Measurements from ENCODE around the gene ANTXRL.
"Not testable (repeated sequence)": the region's sequence is repeated elsewhere in the genome, so short reads cannot be mapped to it uniquely, and the experiment has no call there.

The ANTXRL gene

DNA sequence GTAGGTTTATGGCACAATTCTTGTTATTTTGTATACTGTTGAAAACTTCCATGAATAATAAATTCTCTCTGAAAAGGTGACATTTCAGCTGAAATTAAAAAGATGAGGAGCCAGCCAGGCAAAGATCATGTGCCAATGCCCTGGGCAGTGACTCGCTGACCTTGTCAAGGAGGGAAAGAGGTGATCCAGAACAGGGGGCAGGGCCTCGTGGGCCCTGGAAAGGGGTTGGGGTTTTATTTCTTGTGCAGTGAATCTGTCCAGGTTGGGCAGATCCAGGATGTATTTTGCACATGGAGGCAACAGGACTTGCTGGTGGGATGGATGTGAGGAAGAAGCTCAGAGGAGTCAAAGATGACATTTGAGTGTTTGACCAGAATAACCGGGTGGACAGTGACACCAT, 31.6 kb upstream of the ANTXRL start:
- not testable (repeated sequence) for DNase-seq

DNA sequence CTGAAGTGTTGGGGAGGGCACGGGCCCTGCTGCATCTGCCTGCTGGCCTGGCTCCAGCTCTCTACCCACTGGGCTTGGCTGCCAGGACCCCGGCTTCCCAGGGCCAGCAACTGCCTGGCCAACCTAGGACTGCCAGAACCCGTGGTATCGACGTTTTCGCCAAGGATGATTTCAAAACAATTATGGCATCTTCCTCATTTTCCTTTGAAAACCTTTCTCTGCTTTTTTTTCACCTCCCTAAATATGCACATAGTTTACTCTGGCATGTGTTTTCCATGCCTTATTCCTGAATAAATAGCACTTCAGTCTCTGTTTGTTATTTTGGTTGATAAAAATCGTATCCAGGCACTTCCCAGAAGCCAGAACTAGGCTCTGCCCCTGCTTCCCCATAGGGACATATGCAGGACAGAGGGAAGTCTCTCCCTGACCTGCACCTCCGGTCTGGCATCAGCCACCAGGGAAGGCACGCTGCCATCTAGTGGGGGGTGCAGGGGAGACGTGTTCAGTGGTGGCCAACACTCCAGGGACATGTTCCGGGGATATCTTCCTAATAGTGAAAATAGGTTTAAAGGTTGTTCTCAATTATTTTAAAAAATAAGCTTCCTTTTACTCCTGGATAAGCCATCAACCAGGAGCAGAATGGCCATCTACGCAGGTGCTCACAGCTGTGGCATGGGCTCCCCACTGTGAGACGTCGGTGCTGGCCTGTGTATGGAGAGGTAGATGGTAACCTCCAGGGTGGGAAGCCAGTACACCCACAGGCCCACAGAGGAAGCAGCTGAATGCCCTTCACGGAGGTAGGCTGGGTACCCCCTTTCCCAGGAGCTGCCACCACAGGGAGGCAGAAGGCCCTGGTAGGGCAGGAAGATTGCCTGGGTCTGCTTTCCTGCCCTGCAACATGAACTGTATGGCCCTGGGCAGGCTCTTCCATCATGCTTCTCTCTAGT, 30.7 kb upstream of the ANTXRL start:
- DNase-seq: peak; percentile 60

DNA sequence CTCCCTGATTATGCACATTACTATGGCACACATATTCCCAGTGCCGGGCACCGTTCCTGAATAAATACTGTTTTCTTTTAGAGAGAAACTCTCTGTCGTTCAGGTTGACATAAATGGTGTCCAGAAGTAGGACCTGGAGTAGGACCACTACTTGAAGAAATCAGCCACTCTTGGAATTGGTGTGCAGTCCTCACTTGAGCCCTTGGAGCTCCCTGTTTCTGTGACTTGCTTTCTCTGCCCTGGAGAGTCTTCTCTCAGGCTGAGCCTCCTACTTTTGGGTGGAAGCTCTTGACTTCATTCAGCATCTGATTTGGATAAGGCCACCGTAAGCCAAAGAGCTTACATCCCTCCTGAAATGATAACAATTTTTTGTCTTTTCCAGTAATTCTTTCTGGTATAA, 29.7 kb upstream of the ANTXRL start:
- DNase-seq: no peak

DNA sequence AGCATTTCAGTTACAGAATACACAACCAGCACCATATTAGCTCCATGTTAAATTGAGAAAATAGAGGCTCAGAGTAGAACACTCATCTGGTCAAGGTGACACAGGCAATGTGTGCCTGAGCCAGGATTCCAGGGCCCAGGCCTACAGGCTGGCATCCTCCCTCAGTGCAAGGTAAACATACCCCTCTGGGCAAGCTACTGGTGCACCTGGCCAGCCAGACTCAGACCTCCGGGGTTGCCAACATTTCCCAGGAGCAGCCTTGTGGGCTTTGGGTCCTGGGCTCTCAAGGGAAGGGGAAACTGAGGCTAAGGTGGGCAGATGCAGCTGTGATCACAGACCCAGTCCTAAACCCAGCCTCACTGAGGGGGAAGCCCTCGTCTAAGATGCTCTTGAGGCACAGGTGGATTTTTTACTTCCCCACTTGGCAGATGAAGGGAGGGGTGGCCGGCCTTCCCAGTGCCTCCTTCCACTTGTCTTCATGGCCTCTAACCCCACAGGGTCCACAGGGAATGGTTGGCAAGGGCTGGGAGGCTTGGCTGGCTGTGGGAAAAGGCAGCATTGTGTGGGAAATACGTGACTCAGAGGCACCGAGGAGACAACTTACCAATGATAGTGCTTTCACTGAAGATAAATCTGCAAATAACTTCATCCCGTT, 23.8 kb upstream of the ANTXRL start:
- not testable (repeated sequence) for DNase-seq

DNA sequence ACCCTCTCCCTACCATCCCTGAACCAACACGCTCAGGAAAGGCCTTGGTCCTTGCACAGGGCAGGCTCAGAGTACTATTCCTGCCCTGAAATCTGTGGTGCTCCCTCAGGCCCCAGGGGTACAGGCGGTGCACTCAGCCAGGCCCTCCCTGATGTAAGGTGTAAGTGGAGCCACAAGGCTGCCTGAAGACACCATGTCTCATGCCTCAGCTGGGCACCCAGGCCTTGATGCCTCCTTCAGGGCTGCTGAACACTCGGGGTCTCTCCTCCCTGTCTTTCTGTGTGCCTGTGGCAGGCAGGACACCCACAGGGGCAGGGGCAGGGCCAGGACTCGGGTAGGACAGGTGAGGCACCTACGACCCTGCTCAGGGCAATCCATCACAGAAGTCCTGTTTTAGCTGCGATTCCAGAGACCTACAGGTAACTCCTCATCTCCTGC, 22.9 kb upstream of the ANTXRL start:
- no peak for DNase-seq

DNA sequence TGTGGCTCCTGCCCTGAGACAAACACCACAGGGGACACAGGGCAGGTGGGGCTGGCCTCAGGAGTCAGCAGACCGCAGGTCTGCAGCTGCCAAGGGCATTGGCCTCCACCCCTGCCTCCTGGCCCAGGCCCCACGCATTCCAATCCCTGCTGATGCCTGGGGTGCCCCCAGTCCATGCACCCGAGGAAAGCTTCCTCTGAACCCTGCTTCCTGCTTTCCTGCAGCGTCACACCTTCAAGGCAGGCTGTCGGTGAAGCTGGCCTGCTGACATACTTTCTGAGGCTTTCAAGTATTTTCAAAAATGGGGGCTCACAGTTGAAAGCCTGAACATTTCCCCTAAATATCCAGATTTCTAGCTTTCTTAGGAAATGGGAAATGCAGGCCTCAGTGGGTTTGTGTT, 22.5 kb upstream of the ANTXRL start:
- DNase-seq: no peak

DNA sequence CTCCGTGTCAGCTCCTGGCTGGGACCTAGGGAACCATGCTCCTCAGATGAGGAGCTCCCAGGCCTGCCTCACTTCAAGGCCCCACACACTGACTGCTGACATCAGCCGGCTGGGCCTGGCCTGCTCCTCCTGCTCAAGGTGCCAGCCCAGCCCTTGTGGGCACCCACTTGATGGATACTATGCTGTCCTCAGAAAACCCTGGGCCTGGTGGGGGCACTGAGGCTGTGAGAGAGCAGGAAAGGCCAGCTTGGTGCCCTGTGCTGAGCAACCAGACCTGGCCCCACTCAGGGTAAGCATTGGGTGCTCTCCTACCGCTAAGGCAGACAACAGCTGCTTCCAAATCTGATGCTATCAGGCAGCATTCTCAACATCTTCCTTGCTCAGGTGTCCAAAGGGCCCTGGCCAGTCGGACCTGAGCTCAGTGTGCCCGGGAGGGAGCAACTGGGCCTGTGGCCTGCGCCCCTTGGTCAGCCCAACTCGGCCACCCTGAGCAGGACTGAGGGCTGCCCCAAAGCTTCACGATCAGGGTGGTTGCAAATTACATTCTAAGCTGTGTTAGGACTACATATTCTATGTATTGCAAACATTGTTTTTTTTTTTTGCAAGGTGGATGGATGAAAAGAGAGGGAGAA, 21.9 kb upstream of the ANTXRL start:
- DNase-seq: no peak

DNA sequence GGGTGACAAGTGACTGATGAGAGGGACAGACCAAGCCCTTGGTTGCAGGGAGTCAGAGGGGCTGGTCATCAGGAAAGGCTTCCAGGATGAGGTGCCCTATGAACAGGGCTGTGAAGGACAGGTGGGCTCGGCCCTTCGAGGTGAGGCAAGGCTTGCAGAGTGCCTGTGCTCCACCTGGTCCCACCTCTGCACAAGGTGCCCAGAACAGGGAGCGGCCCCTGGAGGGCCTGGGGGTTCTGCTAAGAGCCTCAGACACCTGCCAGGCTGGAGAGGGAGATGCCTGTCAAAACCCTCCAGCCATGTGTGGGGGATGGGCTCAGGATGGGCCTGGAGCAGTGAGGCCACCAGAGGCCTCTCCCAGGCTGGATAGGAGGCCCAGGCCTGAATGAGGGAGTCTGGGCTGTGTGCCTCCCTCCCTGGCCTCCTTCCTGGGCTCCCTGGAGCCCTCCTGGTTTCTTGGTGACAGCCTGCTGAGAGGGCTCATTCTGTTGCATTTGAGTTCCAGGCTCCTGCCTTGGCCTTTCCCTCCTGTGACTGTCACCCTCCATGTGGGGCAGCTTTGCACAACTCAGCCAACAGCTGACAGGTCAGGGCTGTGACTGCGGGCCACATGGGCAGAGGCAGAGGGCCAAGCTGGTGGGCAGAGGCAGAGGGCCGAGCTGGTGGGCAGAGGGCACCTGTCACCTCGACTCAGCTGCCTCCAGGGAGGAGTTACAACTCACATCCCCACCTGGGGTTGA, 21.1 kb upstream of the ANTXRL start:
- DNase-seq: not testable (repeated sequence)

DNA sequence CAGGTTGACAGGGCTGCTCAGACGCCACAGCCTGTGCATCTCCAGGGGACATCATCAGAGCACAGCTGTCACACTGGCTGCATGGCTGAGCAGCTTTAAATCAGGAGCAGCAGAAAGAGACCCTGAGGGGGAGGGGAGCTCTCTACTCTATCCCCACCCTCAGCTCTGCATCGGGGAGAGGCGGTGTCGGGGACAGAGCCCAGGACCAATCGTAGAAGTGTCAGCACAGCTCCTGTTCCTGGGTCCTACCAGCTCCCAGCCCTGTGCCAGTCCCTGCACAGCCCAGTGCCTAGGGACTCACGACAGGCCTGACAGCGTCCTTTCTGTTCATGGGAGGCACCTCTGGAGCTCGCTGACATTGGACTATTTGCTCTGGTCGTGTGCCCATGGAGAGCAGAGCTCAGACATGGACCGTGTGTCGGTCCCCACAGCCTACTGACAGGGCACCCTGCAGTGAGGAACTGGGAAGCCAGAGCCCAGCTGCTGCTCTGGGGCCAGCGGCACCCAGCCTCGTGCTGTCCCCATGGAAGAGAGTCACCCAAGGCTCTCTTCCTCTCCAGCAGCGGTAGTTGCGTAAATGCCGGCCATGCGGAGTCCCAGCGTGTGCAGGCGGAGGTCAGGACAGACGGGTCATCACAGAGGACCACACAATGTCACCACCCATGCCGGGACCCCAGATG, 20.4 kb upstream of the ANTXRL start:
- DNase-seq: no peak

DNA sequence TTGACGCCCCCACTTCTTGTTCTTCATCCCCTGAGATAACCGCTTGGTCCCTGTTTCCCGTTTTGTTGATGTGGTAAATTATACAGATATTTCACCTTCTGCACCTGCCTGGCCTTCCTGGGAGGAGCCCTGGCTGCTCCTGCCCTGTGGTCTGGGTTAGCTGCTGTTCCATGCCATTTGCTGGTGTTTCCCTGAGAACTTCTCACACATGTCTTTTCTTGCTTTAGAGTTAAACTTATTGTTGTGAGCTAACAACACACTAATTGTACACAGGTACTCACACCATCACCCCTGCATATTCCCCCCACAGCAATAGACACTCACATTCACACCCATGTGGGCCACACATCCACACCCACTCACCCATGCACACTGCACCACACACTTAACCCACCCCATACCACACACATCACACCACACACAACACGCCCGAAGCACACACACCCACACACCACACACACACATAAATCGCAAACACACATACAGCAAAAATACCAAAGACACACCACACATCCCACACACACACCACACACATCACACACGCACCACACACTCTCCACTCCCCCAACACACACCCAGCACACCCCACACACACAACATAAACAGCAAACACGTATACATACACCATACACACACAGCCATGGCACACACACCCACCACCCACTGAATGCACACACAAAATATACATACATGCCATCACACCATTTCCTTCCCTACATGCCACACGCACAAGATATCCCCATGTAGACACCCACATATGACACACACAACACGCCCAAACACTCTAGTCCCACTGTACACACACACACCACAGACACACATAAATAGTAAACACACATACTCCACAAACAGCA, 19.4 kb upstream of the ANTXRL start:
- DNase-seq: no peak

DNA sequence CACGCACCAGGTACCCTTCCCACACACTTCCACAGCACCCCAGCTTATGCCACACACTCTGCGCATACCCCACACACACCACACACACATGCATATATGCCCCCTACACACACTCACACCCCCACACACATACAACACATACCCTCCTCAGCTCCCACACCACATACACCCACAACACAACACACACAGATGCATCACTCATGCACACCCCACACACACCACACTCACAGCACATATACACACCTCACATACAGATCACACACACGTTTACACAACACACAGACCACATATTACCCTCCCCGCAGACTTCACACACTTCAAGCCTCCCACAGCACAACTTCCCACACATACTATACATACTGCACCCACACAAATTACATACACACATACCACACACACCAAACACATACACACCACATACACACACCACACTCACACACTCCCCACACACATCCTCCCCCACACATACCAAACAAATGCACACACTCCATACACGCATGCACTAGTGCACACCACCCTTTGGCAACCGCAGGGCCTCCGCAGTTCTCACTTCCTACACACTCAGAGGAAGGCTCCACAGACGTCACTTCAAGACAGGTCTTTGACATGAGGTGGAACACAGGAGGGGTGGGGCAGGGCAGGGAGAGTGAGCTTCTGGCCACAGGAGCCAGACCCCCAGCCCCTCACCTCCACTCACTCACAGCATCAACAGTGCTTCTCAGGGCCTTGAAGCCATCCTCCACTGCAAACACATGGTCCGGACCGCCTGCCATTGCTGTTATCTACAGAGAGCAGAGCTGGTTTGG, 18.5 kb upstream of the ANTXRL start:
- no peak for DNase-seq

DNA sequence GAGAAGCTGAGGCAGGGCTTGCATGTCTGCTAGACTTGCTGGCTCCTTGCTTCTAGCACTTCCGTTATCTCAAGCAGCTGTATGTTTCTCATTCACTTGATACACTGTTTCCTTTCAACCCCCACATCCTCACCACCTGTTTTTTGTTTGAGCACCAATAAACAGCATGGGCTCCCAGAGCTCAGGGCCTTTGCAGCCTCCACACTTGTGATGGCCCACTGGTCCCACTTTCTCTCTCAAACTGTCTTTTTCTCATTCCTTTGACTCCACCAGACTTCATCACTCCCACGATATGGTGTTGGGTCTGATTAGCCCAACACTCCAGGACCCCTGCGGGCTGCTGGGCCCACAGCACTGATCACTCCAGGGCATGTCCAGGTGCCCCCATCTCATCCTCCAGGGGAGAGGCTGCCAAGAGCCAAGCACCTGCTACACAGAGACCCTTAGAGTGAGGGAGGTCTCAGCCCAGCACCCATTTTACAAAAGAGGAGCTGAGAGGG, 17.2 kb upstream of the ANTXRL start:
- DNase-seq: peak; percentile 25

DNA sequence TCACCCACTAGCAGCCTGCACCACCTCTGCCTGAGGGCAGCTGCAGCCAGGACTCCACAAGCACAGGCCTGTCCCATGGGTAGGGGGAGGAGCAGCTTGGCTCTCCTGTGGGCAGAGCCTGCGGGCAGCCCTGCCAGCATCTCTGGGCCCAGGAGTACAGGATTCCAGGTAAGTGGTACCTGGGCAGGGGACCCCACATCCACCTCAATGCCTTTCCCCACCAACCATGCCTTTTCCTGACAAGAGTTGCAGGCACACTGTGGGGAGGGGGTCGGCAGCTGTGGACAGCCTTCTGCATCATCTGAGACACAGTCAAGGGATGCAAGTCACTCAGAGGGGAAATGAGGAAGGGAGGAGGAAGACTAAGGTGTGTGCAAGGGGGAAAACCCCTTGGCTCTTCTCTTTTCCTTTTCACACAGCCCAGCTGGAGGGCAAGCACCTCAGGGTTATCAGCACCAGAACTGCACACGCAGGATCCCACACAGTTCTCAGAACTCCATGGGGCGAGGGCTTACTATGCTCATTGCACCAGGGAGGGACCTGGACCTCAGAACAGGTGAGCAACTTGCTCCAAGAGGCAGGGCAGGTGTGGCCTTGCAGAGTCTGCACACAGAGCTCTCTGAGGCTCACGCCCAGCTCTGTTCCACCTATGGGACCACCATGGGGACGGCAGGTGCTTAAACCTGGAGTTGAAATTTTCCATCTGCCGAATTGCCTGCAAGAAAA, 16.5 kb upstream of the ANTXRL start:
- DNase-seq: no peak

DNA sequence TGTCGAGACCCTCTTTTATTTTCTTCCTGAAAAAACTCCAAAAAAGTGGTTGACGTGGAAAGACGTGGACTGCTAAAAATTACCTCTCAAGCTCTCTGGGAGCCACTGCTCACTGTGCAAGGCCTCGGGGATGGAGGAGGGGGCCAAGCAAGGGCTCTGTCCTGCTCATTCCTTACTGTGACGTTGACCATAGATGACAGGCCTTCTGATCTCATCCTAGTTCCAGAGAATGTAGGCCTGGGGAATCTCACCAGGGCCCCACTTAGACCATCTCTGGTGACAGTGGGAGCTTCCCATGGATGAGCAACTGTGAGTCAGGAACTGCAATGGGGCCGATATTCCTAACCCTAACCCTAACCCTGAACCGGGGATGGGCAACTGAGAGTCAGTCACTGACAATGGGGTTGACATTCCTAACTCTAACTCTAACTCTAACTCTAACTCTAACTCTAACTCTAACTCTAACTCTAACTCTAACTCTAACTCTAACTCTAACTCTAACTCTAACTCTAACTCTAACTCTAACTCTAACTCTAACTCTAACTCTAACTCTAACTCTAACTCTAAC, 15.8 kb upstream of the ANTXRL start:
- not testable (repeated sequence) for DNase-seq

DNA sequence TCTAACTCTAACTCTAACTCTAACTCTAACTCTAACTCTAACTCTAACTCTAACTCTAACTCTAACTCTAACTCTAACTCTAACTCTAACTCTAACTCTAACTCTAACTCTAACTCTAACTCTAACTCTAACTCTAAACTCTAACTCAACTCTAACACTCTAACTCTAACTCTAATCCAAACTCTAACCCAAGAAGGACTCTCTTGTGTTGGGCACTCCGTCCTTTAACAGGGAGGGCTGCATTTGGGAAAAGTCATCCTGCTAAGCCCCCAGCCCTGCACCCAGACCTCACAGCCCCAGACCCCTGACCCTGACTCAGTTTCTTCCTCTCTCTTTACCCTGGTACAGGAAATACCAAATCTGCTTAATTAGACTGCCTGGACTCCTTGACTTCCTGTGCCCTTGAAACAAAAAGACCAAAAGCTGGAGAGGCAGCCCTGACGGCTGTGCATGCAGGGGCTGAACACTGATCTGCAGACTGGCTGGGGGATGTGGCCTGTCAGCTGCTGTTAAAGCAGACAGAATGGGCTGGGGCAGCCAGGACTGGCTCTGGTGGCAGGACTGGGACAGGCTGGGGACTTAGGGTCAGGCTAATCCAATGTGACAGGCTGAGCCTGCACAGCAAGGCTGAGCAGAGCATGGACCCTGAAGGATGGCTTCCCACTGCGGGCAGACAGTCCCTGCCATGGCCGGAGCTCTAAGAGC, 14.8 kb upstream of the ANTXRL start:
- not testable (repeated sequence) for DNase-seq

DNA sequence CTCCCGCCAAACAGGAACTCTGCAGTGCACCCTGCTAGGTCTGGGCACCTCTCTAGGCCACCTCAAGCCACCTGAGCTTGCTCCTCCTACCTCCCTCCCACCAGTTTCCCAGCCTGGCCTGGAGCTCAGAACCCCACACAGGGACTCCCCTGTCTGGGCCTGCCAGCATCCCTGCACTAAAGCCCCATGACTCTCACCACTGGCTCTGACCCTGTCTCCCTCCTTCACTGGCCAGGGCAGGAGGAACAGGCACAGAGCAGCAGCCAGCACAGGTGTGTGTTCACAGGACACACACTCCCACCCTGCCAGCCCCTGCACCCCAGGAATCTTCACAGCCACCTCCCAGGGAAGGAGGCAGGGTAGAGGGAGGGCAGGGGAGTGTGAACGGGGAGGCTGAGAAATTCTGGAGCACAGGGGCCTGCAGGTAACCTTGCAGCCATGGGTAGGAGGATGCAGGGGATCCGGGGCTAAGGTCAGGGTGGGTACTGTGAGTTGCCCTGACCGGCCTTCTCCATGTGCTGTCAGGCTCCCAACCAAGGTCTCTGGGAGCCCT, 13.9 kb upstream of the ANTXRL start:
- no peak for DNase-seq

DNA sequence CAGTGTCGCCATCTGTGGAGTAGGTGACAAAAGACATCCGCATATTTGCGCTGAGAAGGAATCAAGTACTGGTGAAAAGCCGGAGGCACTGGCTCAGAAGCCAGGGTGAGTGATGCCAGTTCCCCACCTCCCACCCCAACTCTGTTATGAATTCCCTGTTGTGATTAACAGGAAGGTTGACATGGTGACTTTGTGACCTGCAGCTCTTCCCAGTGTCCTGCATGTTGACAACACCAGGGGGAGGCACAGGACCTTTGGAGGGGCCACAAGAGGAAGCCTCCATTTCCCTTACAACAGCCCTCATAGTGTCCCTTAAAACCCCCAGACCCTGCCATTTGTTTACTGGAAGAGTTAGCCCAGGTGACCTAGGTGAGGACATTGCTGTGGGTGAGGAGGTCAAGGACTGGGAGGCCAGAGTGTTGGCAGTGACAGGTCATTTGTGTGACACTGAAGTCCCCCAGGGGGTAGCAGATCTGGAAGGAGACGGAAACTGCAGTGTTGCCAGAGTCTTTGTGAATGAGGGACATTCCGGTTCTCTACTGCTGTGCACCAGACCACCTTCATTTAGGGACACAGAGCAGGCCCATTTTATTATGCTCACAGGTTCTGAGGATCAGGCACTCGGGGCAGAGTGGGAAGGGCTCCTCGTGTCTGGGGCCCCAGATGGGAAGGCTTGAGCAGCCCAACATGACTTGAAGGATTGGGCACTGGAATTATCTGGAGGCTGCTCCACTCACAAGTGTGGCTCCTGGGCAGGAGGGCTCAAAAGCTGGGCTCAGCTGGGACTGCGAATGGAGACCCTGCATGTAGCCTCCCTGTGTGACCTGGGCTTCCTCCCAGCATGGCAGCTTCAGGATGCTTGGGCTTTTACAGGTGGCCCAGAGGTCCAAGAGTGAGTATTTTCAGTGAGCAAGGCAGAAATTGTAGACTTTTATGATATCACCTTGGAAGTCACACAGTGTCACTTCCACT, 13.0 kb upstream of the ANTXRL start:
- no peak for DNase-seq
